B cell (primary cell): ENCODE data around the gene RNF213. TPM values are rescaled to one million over a fixed set of nuclear protein-coding genes. Genes with fewer than 3 reads are reported as not detected.

Source experiments
- ATAC-seq: fragments of 200-7000 bp; cut with Tn5 transposase; one replicate; pipeline ENCODE4 v1.10.0; 2021; ENCODE audit warnings: low read depth, mild to moderate bottlenecking, moderate number of reproducible peaks, moderate library complexity
- CTCF ChIA-PET: fragments of 350-600 bp; sonication (Branson Sonifier 250); formaldehyde crosslinking; loops from one replicate; lab custom pipeline; 2021; ENCODE audit warnings: antibody characterized with exemption, inconsistent platforms; lab: Charles Lee
- POLR2A ChIA-PET: fragments of 350-600 bp; sonication (Branson Sonifier 250); formaldehyde crosslinking; loops from one replicate; lab custom pipeline; 2021; ENCODE audit warnings: antibody characterized with exemption; lab: Charles Lee
- DNase-seq: peaks from one replicate; pipeline ENCODE4 v3.0.0; 2013
- H2AFZ ChIP-seq: 2 replicates; pipeline ENCODE4 v1.6.1; 2012; ENCODE audit warnings: mild to moderate bottlenecking, low read depth, low read length; ENCODE audit not compliant: insufficient read depth, poor library complexity, severe bottlenecking
- H3K27ac ChIP-seq, 2 donors: 1 replicate in 1 of 2; 2 replicates in 1 of 2; pipeline ENCODE4 v1.5.1; 2012 to 2013; ENCODE audit warnings: low read length in 2 of 2, mild to moderate bottlenecking in 2 of 2, moderate library complexity in 1 of 2
- H3K27me3 ChIP-seq, 4 experiments: fragments of 200-600 bp in 1 of 4; sonication (generic) in 1 of 4; replicated peaks in 1 of 4; 1 replicate in 2 of 4; 2 replicates in 2 of 4; pipeline versions ENCODE4 v1.6.1 to v1.7.0; 2013 to 2016; ENCODE audit warnings: low read length in 3 of 4, mild to moderate bottlenecking in 2 of 4, mixed read lengths in 1 of 4, moderate library complexity in 1 of 4; ENCODE audit not compliant: insufficient read depth in 4 of 4, control insufficient read depth in 3 of 4; ENCODE audit errors: control extremely low read depth in 1 of 4
- H3K36me3 ChIP-seq, 2 experiments: replicated peaks in 1 of 2; 1 replicate in 1 of 2; 2 replicates in 1 of 2; pipeline versions ENCODE4 v1.6.1 to v1.7.1; 2013; ENCODE audit warnings: low read length in 1 of 2; ENCODE audit not compliant: insufficient read depth in 2 of 2, control insufficient read depth in 1 of 2; ENCODE audit errors: control extremely low read depth in 1 of 2, extremely low read depth in 1 of 2
- H3K4me1 ChIP-seq, 2 donors: fragments of 200-600 bp in 1 of 2; sonication (generic) in 1 of 2; 1 replicate in 1 of 2; 2 replicates in 1 of 2; pipeline versions ENCODE4 v1.5.1 to v1.6.1; 2013 to 2017; ENCODE audit warnings: low read length in 2 of 2; ENCODE audit not compliant: control insufficient read depth in 2 of 2, insufficient read depth in 2 of 2
- H3K4me2 ChIP-seq: replicated peaks from 2 replicates; pipeline ENCODE3; 2012; ENCODE audit warnings: mild to moderate bottlenecking, low read depth, low read length; ENCODE audit not compliant: poor library complexity, severe bottlenecking
- H3K4me3 ChIP-seq, 5 experiments: fragments of 200-600 bp in 1 of 5; sonication (generic) in 1 of 5; 1 replicate in 3 of 5; 2 replicates in 2 of 5; pipeline versions ENCODE4 v1.5.1 to v1.7.0; 2011 to 2016; ENCODE audit warnings: low read length in 4 of 5, mild to moderate bottlenecking in 4 of 5, low read depth in 2 of 5, control low read depth in 1 of 5, moderate library complexity in 1 of 5; ENCODE audit not compliant: insufficient read depth in 1 of 5; ENCODE audit errors: control extremely low read depth in 1 of 5, extremely low read depth in 1 of 5
- H3K79me2 ChIP-seq: fragments of 200-600 bp; sonication (generic); one replicate; pipeline ENCODE4 v1.6.0; 2016; ENCODE audit warnings: low read length; ENCODE audit not compliant: control insufficient read depth, insufficient read depth
- H3K9ac ChIP-seq: fragments of 200-600 bp; sonication (generic); 2 replicates; pipeline ENCODE4 v1.6.1; 2017; ENCODE audit warnings: mild to moderate bottlenecking, low read length, moderate library complexity
- H3K9me3 ChIP-seq, 3 donors: one replicate each; pipeline versions ENCODE4 v1.6.1 to v1.7.1; 2013; ENCODE audit warnings: low read length in 2 of 3; ENCODE audit not compliant: control insufficient read depth in 2 of 3, insufficient read depth in 1 of 3; ENCODE audit errors: control extremely low read depth in 1 of 3
- H4K20me1 ChIP-seq: 2 replicates; pipeline ENCODE4 v1.6.0; 2012; ENCODE audit warnings: mild to moderate bottlenecking, low read length; ENCODE audit not compliant: insufficient read depth, control insufficient read depth, poor library complexity, severe bottlenecking
- H3K27ac Mint-ChIP-seq: one replicate; pipeline ENCODE4 v1.8.0; 2021; ENCODE audit warnings: mixed read lengths
- H3K27me3 Mint-ChIP-seq: one replicate; pipeline ENCODE4 v1.8.0; 2021; ENCODE audit warnings: mixed read lengths
- H3K4me1 Mint-ChIP-seq: one replicate; pipeline ENCODE4 v1.8.0; 2021; ENCODE audit warnings: mixed read lengths
- H3K4me3 Mint-ChIP-seq: one replicate; pipeline ENCODE4 v1.8.0; 2021; ENCODE audit warnings: mixed read lengths
- H3K9me3 Mint-ChIP-seq: one replicate; pipeline ENCODE4 v1.8.0; 2022; ENCODE audit warnings: mixed read lengths; ENCODE audit not compliant: insufficient read depth
- EZH2 ChIP-seq: IDR thresholded peaks from 2 replicates; pipeline ENCODE4 v1.6.1; 2012; ENCODE audit warnings: borderline replicate concordance, low read depth, mild to moderate bottlenecking, moderate library complexity, low read length; ENCODE audit not compliant: insufficient read depth, poor library complexity, severe bottlenecking
- WGBS: methylation state at CpG from one replicate; pipeline ENCODE4 v1.1.5; 2013; ENCODE audit warnings: missing lambda C conversion rate; ENCODE audit not compliant: insufficient coverage; 5-methylcytosine and 5-hydroxymethylcytosine counted together
- intact Hi-C: fragments of 100-400 bp; cut with micrococcal nuclease; formaldehyde crosslinking; loops from one replicate; pipeline ENCODE4 v1.10.0; 2022
- polyA plus RNA-seq: library from polyadenylated mRNA; depleted of rRNA; stranded (reverse); fragments of >200 nt; gene quantifications from 2 replicates; pipeline ENCODE4 v1.2.3, GENCODE V29; 2012
- total RNA-seq, 2 donors: library from RNA; stranded (reverse); fragments of 120-200 nt in 1 of 2; gene quantifications; 1 replicate in 1 of 2; 2 replicates in 1 of 2; pipeline versions ENCODE4 v1.2.3 to v1.2.4, GENCODE V29; 2013 to 2022
- TF ChIP-seq, protein P1 (sequence below): fragments of 200-600 bp; IDR thresholded peaks from one replicate; pipeline ENCODE4 v1.8.0; 2022; ENCODE audit warnings: antibody characterized with exemption, mild to moderate bottlenecking

Gene RNF213
- total and polyA plus RNA-seq, 2 donors (not counting 1 experiment from before 2014, with no cell fraction given), result 121 to 287 TPM

DNA sequence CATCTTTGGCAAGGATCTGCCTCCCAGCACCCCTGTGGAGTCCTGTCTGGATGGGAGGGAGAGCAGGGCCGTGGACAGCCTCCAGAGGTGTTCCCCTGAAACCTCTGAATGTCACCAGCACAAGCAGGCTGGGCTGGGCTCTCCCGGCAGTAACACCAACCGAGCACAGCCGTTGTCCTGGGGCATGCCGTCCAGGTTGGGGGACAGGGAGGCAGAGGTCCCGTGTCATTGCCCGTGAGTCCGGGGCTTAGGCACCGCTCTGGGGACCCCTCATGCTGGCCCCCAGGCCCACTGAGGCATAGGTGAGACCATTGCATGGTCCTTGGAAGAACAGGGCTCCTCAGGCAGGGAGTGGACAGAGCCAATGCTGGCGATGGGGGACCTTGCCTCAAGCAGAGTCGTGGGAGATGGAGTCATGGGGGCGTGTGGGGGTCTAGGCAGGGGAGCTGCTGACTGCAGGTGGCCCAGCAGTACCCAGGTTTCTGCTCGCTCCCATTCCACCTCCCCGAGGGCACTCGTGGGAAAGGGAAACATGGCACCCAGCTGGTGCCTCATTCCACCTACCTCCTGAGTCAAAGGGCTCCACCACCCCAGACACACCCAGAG is 171.8 kb downstream of the RNF213 start:
- no peak overlapping the region for H2AFZ ChIP-seq
- no peaks in the 10 kb centered on the region for H3K27me3 ChIP-seq
- ChIA-PET CTCF (interaction anchor here (1.0 kb wide), 1 partner anchor 141 kb away, joined by 3 read pairs; no protein-coding TSS in a partner anchor), POLR2A (no interaction called here)
- intact Hi-C loops, result no loop called here
- H3K27ac Mint-ChIP-seq, result no peak overlapping the region
- no peak overlapping the region for H3K27ac ChIP-seq
- H3K79me2 ChIP-seq, result no peaks in the 10 kb centered on the region
- no peak overlapping the region for H3K4me2 ChIP-seq
- H3K4me3 Mint-ChIP-seq, result no peak overlapping the region
- H3K9me3 Mint-ChIP-seq, result peaks cover 2% of the 10 kb centered on the region
- H4K20me1 ChIP-seq, result no peaks in the 10 kb centered on the region
- H3K4me3 ChIP-seq, result no peak overlapping the region
- TF ChIP-seq, protein P1, sequence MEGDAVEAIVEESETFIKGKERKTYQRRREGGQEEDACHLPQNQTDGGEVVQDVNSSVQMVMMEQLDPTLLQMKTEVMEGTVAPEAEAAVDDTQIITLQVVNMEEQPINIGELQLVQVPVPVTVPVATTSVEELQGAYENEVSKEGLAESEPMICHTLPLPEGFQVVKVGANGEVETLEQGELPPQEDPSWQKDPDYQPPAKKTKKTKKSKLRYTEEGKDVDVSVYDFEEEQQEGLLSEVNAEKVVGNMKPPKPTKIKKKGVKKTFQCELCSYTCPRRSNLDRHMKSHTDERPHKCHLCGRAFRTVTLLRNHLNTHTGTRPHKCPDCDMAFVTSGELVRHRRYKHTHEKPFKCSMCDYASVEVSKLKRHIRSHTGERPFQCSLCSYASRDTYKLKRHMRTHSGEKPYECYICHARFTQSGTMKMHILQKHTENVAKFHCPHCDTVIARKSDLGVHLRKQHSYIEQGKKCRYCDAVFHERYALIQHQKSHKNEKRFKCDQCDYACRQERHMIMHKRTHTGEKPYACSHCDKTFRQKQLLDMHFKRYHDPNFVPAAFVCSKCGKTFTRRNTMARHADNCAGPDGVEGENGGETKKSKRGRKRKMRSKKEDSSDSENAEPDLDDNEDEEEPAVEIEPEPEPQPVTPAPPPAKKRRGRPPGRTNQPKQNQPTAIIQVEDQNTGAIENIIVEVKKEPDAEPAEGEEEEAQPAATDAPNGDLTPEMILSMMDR, result no peak
- no peak for TF ChIP-seq EZH2
- no peaks in the 10 kb centered on the region for H3K4me1 Mint-ChIP-seq
- 90% methylated on average over 15 of the region's 15 CpGs for WGBS
- ATAC-seq (no peak), DNase-seq (no peak)
- no peaks in the 10 kb centered on the region for H3K27me3 Mint-ChIP-seq
- no peaks in the 10 kb centered on the region for H3K4me1 ChIP-seq
- H3K9ac ChIP-seq, result no peak overlapping the region
- peaks cover 0 to 6% (median 0%) of the 10 kb centered on the region in 3 donors for H3K9me3 ChIP-seq
- no peaks in the 10 kb centered on the region for H3K36me3 ChIP-seq

DNA sequence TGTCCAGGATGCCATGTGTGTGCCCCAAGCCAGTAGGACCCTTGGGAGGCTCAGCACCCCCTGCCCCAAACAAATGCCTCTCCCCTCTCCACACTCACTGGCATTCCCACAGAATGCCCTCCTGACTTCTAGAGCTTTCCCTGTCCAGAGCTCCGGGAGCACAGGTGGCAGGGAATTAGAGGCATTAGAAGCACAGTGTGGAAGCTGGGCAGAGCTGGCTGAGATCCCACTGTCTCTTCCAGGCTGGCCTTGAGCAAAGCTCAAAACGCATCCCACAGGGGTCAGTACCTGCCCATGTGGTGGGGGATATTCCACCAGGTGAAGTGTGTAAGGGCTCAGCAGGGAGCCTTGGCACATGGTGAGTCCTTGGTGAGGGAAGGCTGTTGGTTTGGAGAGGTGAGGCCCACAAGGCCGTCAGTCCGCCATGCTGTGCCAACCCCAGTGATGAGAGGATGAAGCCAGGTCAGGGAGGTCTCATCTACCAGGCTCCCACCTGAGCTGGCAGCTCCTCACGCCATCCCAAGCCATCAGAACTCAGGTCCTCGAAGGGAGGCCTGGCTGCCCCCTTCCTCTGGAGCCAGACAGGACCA is 172.4 kb downstream of the RNF213 start:
- no peaks in the 10 kb centered on the region for H3K27me3 ChIP-seq
- H3K4me1 ChIP-seq, result no peaks in the 10 kb centered on the region
- no peaks in the 10 kb centered on the region for H3K36me3 ChIP-seq
- Mint-ChIP-seq H3K4me3 (no peak overlapping the region), H3K9me3 (peaks cover 2% of the 10 kb centered on the region), H3K4me1 (no peaks in the 10 kb centered on the region), H3K27ac (no peak overlapping the region), H3K27me3 (no peaks in the 10 kb centered on the region)
- H3K4me2 ChIP-seq, result no peak overlapping the region
- no peak overlapping the region for H3K9ac ChIP-seq
- no peak overlapping the region for H3K27ac ChIP-seq
- no peak overlapping the region for H2AFZ ChIP-seq
- H4K20me1 ChIP-seq, result no peaks in the 10 kb centered on the region
- CTCF ChIA-PET, result interaction anchor here (1.0 kb wide), 1 partner anchor 141 kb away, joined by 3 read pairs; no protein-coding TSS in a partner anchor
- POLR2A ChIA-PET, result no interaction called here
- peaks cover 0 to 6% (median 0%) of the 10 kb centered on the region in 3 donors for H3K9me3 ChIP-seq
- WGBS, result 87% methylated on average over 3 of the region's 6 CpGs
- DNase-seq (no peak), ATAC-seq (no peak)
- TF ChIP-seq, protein P1, result no peak
- TF ChIP-seq EZH2, result no peak
- H3K4me3 ChIP-seq, result no peak overlapping the region
- no peaks in the 10 kb centered on the region for H3K79me2 ChIP-seq
- intact Hi-C loops, result no loop called here
